K562 (cell line): Measurements from ENCODE around the gene MFAP1.

Source experiments
- POLR2AphosphoS5 ChIP-seq: IDR thresholded peaks from 2 replicates; pipeline ENCODE4 v1.6.1; 2011; ENCODE audit warnings: mild to moderate bottlenecking, low read depth, low read length, moderate library complexity; ENCODE audit not compliant: control insufficient read depth, insufficient read depth
- POU5F1 ChIP-seq: fragments of 150-350 bp; IDR thresholded peaks from 2 replicates; pipeline ENCODE4 v1.6.1; 2014; ENCODE audit warnings: borderline replicate concordance, low read length, low read depth, mild to moderate bottlenecking; ENCODE audit not compliant: partially characterized antibody
- RAD21 ChIP-seq, 2 experiments: fragments of 250-450 bp in 1 of 2; fragments of 450-650 bp in 1 of 2; sonication (Bioruptor Pico) in 1 of 2; formaldehyde crosslinking in 1 of 2; IDR thresholded peaks in 1 of 2; conservative IDR thresholded peaks in 1 of 2; 2 replicates each; pipeline versions ENCODE4 v1.4.0 to v1.8.0; 2020 to 2022; ENCODE audit warnings: mild to moderate bottlenecking in 2 of 2, moderate library complexity in 1 of 2
- SOX6 ChIP-seq: fragments of 450-650 bp; IDR thresholded peaks from 2 replicates; pipeline ENCODE4 v1.6.1; 2014; ENCODE audit warnings: mild to moderate bottlenecking
- TAF1 ChIP-seq: IDR thresholded peaks from 2 replicates; pipeline ENCODE4 v1.6.1; 2011; ENCODE audit warnings: mild to moderate bottlenecking, low read length, moderate library complexity; ENCODE audit not compliant: insufficient read depth, control insufficient read depth, severe bottlenecking; ENCODE audit errors: extremely low read depth
- ZNF274 ChIP-seq: IDR thresholded peaks from 2 replicates; pipeline ENCODE4 v1.6.1; 2011; ENCODE audit warnings: low read depth, mild to moderate bottlenecking, low read length, moderate library complexity, borderline replicate concordance
- TF ChIP-seq, protein P1 (sequence below), 3 experiments: IDR thresholded peaks in 2 of 3; conservative IDR thresholded peaks in 1 of 3; 2 replicates each; pipeline ENCODE4 v1.5.1; 2011 to 2012; ENCODE audit warnings: low read length in 3 of 3, mild to moderate bottlenecking in 3 of 3, control low read depth in 2 of 3, improper control_type of control experiment in 1 of 3, inconsistent platforms in 1 of 3, low read depth in 1 of 3, mixed read lengths in 1 of 3, moderate library complexity in 1 of 3; ENCODE audit not compliant: insufficient read depth in 2 of 3

- TF ChIP-seq POU5F1 (no peak), TAF1 (no peak), ZNF274 (no peak), POLR2AphosphoS5 (no peak), RAD21 (CRISPR knock-in tag; conservative IDR thresholded peaks at IDR 0.05 in 1 of 2, IDR thresholded peaks at IDR 0.05 in 1 of 2) (peak in 1 of 2 experiments; percentile 34; a peak in 3 of 4 replicates), SOX6 (no peak)
- TF ChIP-seq, protein P1, sequence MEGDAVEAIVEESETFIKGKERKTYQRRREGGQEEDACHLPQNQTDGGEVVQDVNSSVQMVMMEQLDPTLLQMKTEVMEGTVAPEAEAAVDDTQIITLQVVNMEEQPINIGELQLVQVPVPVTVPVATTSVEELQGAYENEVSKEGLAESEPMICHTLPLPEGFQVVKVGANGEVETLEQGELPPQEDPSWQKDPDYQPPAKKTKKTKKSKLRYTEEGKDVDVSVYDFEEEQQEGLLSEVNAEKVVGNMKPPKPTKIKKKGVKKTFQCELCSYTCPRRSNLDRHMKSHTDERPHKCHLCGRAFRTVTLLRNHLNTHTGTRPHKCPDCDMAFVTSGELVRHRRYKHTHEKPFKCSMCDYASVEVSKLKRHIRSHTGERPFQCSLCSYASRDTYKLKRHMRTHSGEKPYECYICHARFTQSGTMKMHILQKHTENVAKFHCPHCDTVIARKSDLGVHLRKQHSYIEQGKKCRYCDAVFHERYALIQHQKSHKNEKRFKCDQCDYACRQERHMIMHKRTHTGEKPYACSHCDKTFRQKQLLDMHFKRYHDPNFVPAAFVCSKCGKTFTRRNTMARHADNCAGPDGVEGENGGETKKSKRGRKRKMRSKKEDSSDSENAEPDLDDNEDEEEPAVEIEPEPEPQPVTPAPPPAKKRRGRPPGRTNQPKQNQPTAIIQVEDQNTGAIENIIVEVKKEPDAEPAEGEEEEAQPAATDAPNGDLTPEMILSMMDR (IDR thresholded peaks at IDR 0.05 in 2 of 3, conservative IDR thresholded peaks at IDR 0.05 in 1 of 3; ENCODE audit: insufficient read depth in 2 of 3, low read depth in 1 of 3, low read length in 3 of 3) = peak; percentile 44 to 54 (median 46); a peak in 4 of 6 replicates
Observed at GRCh38 chr15:43775411-43775965, 49.0 kb downstream of the MFAP1 start.
